ENCODE measurements around the gene HOGA1.

Gene HOGA1

DNA sequence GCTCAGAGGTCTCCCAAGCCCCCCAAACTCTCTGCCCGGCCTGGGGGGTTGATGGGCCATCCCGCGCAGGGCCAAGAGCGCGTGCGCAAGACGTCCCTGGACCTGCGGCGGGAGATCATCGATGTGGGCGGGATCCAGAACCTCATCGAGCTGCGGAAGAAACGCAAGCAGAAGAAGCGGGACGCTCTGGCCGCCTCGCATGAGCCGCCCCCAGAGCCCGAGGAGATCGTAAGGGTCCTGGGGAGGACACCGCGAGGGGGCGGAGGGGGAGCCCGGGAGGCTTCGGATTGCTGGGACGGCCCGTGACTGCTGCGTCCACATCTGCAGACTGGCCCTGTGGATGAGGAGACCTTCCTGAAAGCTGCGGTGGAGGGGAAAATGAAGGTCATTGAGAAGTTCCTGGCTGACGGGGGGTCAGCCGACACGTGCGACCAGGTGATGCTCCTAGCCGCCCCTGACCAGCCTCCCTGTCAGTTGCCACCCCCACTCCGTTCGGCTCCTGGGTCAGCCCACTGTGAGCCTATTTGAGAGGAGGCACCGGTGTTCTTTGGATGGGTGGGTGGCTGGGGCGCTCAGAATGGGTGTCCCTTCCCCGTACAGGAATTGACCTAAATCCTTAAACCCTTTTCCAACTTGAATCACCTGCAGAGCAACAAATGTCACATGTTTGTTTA, 5.9 kb upstream of the HOGA1 start:
- TF ChIP-seq, protein P1, sequence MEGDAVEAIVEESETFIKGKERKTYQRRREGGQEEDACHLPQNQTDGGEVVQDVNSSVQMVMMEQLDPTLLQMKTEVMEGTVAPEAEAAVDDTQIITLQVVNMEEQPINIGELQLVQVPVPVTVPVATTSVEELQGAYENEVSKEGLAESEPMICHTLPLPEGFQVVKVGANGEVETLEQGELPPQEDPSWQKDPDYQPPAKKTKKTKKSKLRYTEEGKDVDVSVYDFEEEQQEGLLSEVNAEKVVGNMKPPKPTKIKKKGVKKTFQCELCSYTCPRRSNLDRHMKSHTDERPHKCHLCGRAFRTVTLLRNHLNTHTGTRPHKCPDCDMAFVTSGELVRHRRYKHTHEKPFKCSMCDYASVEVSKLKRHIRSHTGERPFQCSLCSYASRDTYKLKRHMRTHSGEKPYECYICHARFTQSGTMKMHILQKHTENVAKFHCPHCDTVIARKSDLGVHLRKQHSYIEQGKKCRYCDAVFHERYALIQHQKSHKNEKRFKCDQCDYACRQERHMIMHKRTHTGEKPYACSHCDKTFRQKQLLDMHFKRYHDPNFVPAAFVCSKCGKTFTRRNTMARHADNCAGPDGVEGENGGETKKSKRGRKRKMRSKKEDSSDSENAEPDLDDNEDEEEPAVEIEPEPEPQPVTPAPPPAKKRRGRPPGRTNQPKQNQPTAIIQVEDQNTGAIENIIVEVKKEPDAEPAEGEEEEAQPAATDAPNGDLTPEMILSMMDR (conservative IDR thresholded peaks at IDR 0.05; ENCODE audit: low read depth), result no peak
- H3K27ac ChIP-seq, result no peak overlapping the region
- CTCF ChIA-PET, result interaction anchor here (0.7 kb wide), 1 partner anchor 23 kb away, joined by 3 read pairs; no protein-coding TSS in a partner anchor
- POLR2A ChIA-PET (ENCODE audit: low non-redundant PET), result no interaction called here
- no peak for DNase-seq (ENCODE audit: low spot score)

DNA sequence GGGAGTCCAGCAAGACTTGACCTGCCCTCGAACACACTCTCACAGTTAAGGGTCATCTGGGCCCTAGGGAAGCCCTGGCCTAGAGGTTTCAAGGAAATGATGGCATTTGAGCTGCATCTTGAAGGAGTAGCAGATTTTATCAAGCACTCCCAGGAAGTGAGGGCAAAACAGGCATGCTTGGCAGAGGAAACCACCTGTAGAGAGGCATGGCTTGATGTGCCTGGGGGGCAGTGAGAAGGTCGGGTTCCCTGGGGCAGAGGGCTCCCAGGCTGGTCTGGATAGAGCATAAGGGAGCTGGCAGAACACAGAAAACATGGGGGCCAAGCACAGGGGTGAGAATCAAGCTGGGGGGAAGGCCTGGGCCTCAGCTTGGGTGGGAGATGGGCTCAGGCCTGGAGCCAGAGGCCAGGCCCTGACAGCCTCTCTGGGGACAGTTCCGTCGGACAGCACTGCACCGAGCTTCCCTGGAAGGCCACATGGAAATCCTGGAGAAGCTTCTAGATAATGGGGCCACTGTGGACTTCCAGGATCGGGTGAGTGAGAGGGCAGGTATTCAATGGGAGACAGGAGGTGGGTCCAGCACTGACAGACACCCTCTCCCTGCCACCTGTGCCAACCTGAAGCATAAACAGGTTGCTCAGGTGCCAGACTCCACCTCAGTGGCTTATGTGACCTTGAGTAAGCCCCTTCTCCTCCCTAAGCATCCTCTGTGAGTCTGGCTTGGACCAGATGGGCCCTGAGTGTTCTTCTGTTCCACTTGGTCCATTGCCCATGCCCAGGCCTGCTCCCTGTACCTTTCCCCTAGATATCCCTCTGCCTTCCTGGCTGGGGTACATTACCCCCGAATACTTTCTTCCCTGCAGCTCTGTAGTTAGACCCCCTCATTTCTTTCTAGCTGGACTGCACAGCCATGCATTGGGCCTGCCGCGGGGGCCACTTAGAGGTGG, 3.5 kb upstream of the HOGA1 start:
- no peak for DNase-seq (ENCODE audit: low spot score)
- ChIA-PET CTCF (interaction anchor here (0.6 to 0.9 kb wide), 2 partner anchors 129 to 140 kb away, joined by 3 to 5 read pairs; no protein-coding TSS in a partner anchor), POLR2A (ENCODE audit: low non-redundant PET) (no interaction called here)
- H3K27ac ChIP-seq, result peak overlapping the region; percentile 38; the same call in 1 of the 2 replicates
- TF ChIP-seq, protein P1 (conservative IDR thresholded peaks at IDR 0.05; ENCODE audit: low read depth), result no peak

DNA sequence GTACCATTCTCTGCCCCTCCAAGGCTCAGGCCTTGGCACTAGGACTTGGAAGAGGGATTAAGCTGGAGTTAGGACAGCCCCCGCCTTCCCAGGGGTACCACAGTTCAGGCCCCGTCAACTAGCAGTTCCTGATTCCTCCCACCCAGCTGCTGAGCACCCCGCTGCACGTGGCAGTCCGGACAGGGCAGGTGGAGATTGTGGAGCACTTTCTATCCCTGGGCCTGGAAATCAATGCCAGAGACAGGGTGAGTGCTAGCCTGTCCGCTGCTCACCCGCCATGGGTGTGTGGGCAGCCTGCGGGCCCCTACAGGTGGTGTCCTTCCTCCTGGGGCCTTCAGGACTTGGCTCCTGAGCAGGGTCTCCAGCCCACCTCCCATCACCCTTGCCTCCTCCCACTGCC, 2.0 kb upstream of the HOGA1 start:
- H3K27ac ChIP-seq, result 0 out of 2 replicates have a peak overlapping the region, but pooled peaks have one; percentile 18
- POLR2A ChIA-PET (ENCODE audit: low non-redundant PET), result no interaction called here
- no peak for DNase-seq (ENCODE audit: low spot score)
- TF ChIP-seq, protein P1 (conservative IDR thresholded peaks at IDR 0.05; ENCODE audit: low read depth), result no peak
- CTCF ChIA-PET, result no interaction called here

DNA sequence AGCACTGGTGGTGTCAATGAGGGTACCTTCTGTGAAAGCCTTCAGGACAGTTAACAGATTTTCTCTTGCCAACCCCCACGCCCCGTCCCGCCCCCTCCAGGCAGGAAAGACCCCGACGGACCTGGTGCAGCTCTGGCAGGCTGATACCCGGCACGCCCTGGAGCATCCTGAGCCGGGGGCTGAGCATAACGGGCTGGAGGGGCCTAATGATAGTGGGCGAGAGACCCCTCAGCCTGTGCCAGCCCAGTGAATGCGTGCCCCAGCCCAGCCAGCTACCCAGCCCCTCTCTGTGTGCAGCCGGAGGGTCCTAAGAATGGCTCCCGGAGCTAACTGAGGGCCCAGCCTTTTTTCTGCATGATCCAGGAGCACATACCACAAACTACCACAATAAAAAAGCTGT, 713 bp upstream of the HOGA1 start:
- TF ChIP-seq, protein P1 (conservative IDR thresholded peaks at IDR 0.05; ENCODE audit: low read depth), result no peak
- ChIA-PET CTCF (interaction anchor here (0.5 to 1.5 kb wide), 4 partner anchors 11 to 208 kb away, joined by 3 to 5 read pairs (median 4); partner anchors contain the start of gene ANKRD2), POLR2A (ENCODE audit: low non-redundant PET) (interaction anchor here (0.6 to 0.9 kb wide), 3 partner anchors 15 to 88 kb away, joined by 3 read pairs; no protein-coding TSS in a partner anchor)

DNA sequence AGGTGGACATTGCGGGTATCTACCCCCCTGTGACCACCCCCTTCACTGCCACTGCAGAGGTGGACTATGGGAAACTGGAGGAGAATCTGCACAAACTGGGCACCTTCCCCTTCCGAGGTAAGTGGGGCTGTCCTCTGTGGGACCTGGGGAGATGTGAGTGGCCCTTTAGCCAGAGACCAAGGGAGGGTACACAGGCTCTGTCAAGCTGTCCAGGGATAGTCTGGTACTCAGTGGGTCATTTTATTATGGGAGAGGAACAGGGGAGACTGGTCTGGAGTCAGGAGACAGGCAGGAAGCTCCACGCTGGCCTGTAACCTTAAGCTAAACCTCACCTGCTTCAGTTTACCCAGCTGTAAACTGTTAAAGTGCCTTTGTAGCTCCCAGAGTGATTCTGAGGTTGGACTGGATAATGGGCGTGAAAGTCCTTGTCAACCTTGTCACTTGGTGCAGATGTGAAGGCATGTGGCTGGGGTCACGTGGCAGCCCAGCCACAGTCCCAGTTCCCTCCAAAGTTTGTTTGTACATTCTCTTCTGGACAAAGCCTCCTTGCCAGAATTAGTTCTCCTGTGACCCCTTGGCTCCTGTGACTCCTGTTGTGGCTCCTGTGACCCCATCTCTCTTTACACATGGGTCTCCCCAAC, 729 bp downstream of the HOGA1 start:
- ChIA-PET POLR2A (ENCODE audit: low non-redundant PET) (no interaction called here), CTCF (interaction anchor here (0.6 to 0.7 kb wide), 2 partner anchors 12 to 1524 kb away, joined by 3 read pairs; no protein-coding TSS in a partner anchor)
- no peak for DNase-seq (ENCODE audit: low spot score)
- TF ChIP-seq, protein P1 (conservative IDR thresholded peaks at IDR 0.05; ENCODE audit: low read depth), result no peak
- peak overlapping the region; percentile 75 for H3K27ac ChIP-seq

More for the DNA sequence above, 713 bp upstream of the HOGA1 start:
- peak overlapping the region; percentile 75 for H3K27ac ChIP-seq
- DNase-seq (ENCODE audit: low spot score), result no peak

DNA sequence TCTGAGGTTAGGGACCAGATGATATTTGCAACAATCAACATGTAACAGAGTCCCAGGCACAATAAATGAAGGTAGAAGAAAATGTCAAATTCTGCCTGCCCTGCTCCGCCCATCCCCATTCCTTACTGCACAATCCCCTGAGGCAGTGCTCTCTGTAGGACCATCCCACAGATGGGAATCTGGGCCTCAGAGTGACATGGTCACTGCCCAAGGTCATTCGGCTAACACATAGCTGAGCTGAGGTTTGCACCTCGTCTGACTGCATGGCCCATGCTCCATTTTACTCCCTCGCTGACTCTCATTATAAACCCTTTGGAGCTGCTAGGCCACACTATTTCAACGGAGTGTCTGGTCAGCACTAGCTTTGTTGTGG, 1.2 kb downstream of the HOGA1 start:
- ChIA-PET POLR2A (ENCODE audit: low non-redundant PET) (no interaction called here), CTCF (no interaction called here)
- no peak for DNase-seq (ENCODE audit: low spot score)
- H3K27ac ChIP-seq, result peak overlapping the region; percentile 75
- TF ChIP-seq, protein P1 (conservative IDR thresholded peaks at IDR 0.05; ENCODE audit: low read depth), result no peak

Measured in RWPE1 (cell line).